HepG2 (cell line): Measurements from ENCODE around the gene PHF23.

ENCODE experiments used
- ATF3 ChIP-seq: sonication (generic); formaldehyde crosslinking; IDR thresholded peaks from 2 replicates; pipeline ENCODE4 v1.4.0; 2020; ENCODE audit warnings: missing genetic modification reagents
- CEBPB ChIP-seq: IDR thresholded peaks from 2 replicates; pipeline ENCODE4 v1.6.1; 2011; ENCODE audit warnings: low read depth, low read length, improper control_type of control experiment, borderline replicate concordance
- GABPA ChIP-seq, 2 experiments: IDR thresholded peaks; 2 replicates each; pipeline ENCODE4 v1.6.1; 2011 to 2016; ENCODE audit warnings: low read depth in 2 of 2, low read length in 1 of 2, missing biosample characterization in 1 of 2, missing genetic modification characterization in 1 of 2
- HDAC2 ChIP-seq: sonication (generic); formaldehyde crosslinking; IDR thresholded peaks from 2 replicates; pipeline ENCODE4 v1.4.0; 2020; ENCODE audit warnings: missing genetic modification reagents
- RBM39 ChIP-seq: fragments of 200-400 bp; formaldehyde crosslinking; IDR thresholded peaks from one replicate; pipeline ENCODE4 v1.6.1; 2018; ENCODE audit warnings: antibody characterized with exemption, mild to moderate bottlenecking, low read depth, low read length; ENCODE audit not compliant: poor library complexity, severe bottlenecking
- RFX5 ChIP-seq: IDR thresholded peaks from 2 replicates; pipeline ENCODE4 v1.6.1; 2011; ENCODE audit warnings: low read depth, low read length, improper control_type of control experiment
- SATB2 ChIP-seq: sonication (generic); formaldehyde crosslinking; IDR thresholded peaks from 2 replicates; pipeline ENCODE4 v1.5.0; 2020; ENCODE audit warnings: missing genetic modification reagents
- TBL1XR1 ChIP-seq: fragments of 150-350 bp; IDR thresholded peaks from 2 replicates; pipeline ENCODE4 v1.6.1; 2014; ENCODE audit warnings: borderline replicate concordance, low read length; ENCODE audit not compliant: partially characterized antibody
- ZBTB20 ChIP-seq: sonication (generic); formaldehyde crosslinking; IDR thresholded peaks from 2 replicates; pipeline ENCODE4 v1.8.1; 2023; ENCODE audit warnings: missing genetic modification reagents, low read depth, mild to moderate bottlenecking, borderline replicate concordance
- ZNF547 ChIP-seq: sonication (generic); formaldehyde crosslinking; IDR thresholded peaks from 2 replicates; pipeline ENCODE4 v1.5.1; 2020; ENCODE audit warnings: mild to moderate bottlenecking, missing genetic modification reagents
- ZSCAN9 ChIP-seq: IDR thresholded peaks from 2 replicates; pipeline ENCODE4 v1.6.1; 2016; ENCODE audit warnings: borderline replicate concordance
- TF ChIP-seq, protein P1 (sequence below): sonication (generic); formaldehyde crosslinking; IDR thresholded peaks from 2 replicates; pipeline ENCODE4 v1.4.0; 2020; ENCODE audit warnings: mild to moderate bottlenecking, missing genetic modification reagents

DNA sequence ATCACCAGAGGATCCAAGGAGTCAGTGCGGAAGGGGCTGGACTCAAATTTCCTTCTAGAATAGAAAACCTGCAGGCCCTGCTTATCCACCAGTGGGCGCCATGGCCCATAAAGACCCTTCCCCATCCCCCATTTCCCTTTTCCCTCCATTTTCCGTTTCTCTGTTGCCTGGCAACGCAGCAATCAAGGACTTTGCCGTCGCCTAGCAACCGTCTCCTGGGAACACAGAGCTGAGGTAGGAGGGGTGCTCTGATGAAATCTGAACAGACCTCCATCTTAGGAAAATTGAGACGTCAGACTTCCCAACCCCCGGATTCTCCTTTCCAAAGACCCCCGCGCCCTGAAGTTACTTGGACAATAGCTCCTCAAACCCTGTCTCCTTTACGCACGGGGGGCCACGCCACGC is 25.4 kb downstream of the PHF23 start:
- TF ChIP-seq CEBPB = 0 out of 2 replicates have a peak, but pooled peaks have one; percentile 9
- no peak for TF ChIP-seq GABPA (IDR thresholded peaks at IDR 0.05; ENCODE audit: low read depth, low read length)
- TF ChIP-seq GABPA (CRISPR knock-in tag; IDR thresholded peaks at IDR 0.05; ENCODE audit: low read depth) = no peak
- no peak for TF ChIP-seq TBL1XR1
- TF ChIP-seq, protein P1, sequence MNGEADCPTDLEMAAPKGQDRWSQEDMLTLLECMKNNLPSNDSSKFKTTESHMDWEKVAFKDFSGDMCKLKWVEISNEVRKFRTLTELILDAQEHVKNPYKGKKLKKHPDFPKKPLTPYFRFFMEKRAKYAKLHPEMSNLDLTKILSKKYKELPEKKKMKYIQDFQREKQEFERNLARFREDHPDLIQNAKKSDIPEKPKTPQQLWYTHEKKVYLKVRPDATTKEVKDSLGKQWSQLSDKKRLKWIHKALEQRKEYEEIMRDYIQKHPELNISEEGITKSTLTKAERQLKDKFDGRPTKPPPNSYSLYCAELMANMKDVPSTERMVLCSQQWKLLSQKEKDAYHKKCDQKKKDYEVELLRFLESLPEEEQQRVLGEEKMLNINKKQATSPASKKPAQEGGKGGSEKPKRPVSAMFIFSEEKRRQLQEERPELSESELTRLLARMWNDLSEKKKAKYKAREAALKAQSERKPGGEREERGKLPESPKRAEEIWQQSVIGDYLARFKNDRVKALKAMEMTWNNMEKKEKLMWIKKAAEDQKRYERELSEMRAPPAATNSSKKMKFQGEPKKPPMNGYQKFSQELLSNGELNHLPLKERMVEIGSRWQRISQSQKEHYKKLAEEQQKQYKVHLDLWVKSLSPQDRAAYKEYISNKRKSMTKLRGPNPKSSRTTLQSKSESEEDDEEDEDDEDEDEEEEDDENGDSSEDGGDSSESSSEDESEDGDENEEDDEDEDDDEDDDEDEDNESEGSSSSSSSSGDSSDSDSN (CRISPR knock-in tag) = no peak
- TF ChIP-seq ZBTB20 = no peak
- 0 out of 2 replicates have a peak, but pooled peaks have one; percentile 22 for TF ChIP-seq ZSCAN9
- TF ChIP-seq RFX5 = no peak
- no peak for TF ChIP-seq SATB2 (CRISPR knock-in tag)
- TF ChIP-seq HDAC2 (CRISPR knock-in tag) = no peak
- TF ChIP-seq ZNF547 (CRISPR knock-in tag) = no peak
- no peak for TF ChIP-seq RBM39
- no peak for TF ChIP-seq ATF3 (CRISPR knock-in tag)
